ENCODE measurements around the gene ENTPD6. TPM values are rescaled to one million over a fixed set of nuclear protein-coding genes. Genes with fewer than 3 reads are reported as not detected.
A peak's percentile ranks its signal among the peaks of the same experiment; 100 is the strongest.

The ENTPD6 gene
- total and polyA plus RNA-seq, 9 donors, result 34.9 to 73.8 (median 47.1) TPM

DNA sequence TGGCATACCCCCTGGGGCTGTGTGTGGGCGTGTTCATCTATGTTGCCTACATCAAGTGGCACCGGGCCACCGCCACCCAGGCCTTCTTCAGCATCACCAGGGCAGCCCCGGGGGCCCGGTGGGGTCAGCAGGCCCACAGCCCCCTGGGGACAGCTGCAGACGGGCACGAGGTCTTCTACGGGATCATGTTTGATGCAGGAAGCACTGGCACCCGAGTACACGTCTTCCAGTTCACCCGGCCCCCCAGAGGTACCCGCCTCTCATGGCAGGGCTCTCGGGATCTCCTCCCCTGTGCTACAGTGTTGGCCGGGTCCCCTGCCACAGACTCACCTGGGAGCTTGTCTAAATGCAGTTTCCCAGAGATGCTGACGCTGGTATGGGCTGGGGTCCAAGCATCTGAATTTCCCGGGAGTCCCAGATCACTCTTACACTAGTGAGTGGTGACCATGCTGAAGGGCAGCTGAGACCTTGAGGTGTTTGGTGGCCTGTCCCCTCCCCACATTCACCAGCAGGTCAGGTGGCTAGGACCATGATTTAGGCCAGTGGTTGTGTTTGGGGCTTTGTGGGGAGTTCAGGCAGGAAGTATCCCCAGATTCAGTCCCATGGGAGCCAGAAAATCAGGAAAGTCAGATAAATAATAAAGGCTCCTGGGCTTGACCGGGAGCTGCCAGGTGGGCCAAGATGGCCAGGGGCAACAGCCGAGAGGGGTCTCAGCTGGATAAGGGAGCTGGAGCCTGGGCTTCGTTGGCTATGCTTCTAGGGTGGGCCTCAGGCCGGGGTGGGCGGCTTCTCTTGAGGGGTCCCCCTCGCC lies 11.8 kb downstream of the ENTPD6 start:
- intact Hi-C loops (cut with DNase I), result loop anchor here in 1 of 4 donors (5.0 kb wide), 1 partner anchor 35 kb away; no protein-coding TSS in a partner anchor
- H3K36me3 ChIP-seq, result no peaks in the 10 kb centered on the region
- no peak overlapping the region for H3K4me3 ChIP-seq
- no peaks in the 10 kb centered on the region for H3K9me3 ChIP-seq
- DNase-seq, result peak in 1 of 5 donors; percentile 13
- 95% methylated on average over 22 of the region's 22 CpGs for WGBS, 3 donors
- no peak overlapping the region for H3K27ac ChIP-seq
- no peaks in the 10 kb centered on the region for H3K27me3 ChIP-seq
- TF ChIP-seq, protein P1, sequence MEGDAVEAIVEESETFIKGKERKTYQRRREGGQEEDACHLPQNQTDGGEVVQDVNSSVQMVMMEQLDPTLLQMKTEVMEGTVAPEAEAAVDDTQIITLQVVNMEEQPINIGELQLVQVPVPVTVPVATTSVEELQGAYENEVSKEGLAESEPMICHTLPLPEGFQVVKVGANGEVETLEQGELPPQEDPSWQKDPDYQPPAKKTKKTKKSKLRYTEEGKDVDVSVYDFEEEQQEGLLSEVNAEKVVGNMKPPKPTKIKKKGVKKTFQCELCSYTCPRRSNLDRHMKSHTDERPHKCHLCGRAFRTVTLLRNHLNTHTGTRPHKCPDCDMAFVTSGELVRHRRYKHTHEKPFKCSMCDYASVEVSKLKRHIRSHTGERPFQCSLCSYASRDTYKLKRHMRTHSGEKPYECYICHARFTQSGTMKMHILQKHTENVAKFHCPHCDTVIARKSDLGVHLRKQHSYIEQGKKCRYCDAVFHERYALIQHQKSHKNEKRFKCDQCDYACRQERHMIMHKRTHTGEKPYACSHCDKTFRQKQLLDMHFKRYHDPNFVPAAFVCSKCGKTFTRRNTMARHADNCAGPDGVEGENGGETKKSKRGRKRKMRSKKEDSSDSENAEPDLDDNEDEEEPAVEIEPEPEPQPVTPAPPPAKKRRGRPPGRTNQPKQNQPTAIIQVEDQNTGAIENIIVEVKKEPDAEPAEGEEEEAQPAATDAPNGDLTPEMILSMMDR (IDR thresholded peaks at IDR 0.05), result no peak
- TF ChIP-seq EP300 (IDR thresholded peaks at IDR 0.05) (no peak), POLR2A (IDR thresholded peaks at IDR 0.05) (no peak)
- H3K4me1 ChIP-seq (ENCODE audit: insufficient read depth), result no peaks in the 10 kb centered on the region

DNA sequence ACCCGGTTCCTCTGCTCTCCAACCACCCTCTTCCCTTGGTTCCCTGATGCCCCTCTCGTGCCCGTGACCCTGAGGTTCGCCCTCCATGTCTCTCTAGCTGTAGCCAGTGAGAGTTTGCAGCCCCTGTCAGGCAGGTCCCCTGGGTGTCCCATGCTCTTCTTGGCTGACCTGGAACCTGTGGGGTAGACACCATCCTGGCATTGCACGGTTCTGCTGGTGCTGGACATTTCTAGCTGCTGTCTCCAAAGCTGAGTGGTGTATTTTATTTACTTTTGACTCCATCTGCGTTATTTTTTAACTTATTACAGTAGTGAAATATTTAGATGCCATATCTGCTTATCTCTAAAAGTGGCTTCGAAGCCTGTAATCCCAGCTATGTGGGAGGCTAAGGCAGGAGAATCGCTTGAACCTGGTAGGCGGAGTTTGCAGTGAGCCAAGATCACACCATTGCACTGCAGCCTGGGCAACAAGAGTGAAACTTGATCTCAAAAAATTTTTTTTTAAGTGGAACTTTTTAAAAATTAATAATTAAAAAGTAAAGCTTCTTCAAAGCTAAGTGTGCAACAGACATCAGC lies 12.5 kb downstream of the ENTPD6 start:
- no peaks in the 10 kb centered on the region for H3K27me3 ChIP-seq
- H3K9me3 ChIP-seq, result no peaks in the 10 kb centered on the region
- intact Hi-C loops (cut with DNase I), result loop anchor here in 1 of 4 donors (5.0 kb wide), 1 partner anchor 34 kb away; no protein-coding TSS in a partner anchor
- no peak overlapping the region for H3K4me3 ChIP-seq
- peak in 1 of 5 donors; percentile 4 for DNase-seq
- no peak for TF ChIP-seq EP300 (IDR thresholded peaks at IDR 0.05)
- TF ChIP-seq, protein P1 (IDR thresholded peaks at IDR 0.05), result no peak
- TF ChIP-seq POLR2A (IDR thresholded peaks at IDR 0.05), result no peak
- H3K36me3 ChIP-seq, result no peaks in the 10 kb centered on the region
- WGBS, 3 donors, result 68 to 72% (median 68%) methylated on average over 9 of the region's 9 CpGs
- no peaks in the 10 kb centered on the region for H3K4me1 ChIP-seq (ENCODE audit: insufficient read depth)
- no peak overlapping the region for H3K27ac ChIP-seq

GRCh38 chr20:25209400-25209799 lies 13.9 kb downstream of the ENTPD6 start:
- no peaks in the 10 kb centered on the region for H3K36me3 ChIP-seq
- WGBS, 3 donors, result 97 to 100% (median 98%) methylated on average over 1 of the region's 1 CpG
- no peak for DNase-seq
- H3K27ac ChIP-seq, result no peak overlapping the region
- H3K27me3 ChIP-seq, result no peaks in the 10 kb centered on the region
- H3K9me3 ChIP-seq, result no peaks in the 10 kb centered on the region
- intact Hi-C loops (cut with DNase I), result loop anchor here in 1 of 4 donors (5.0 kb wide), 1 partner anchor 33 kb away; no protein-coding TSS in a partner anchor
- TF ChIP-seq, protein P1 (IDR thresholded peaks at IDR 0.05), result no peak
- H3K4me3 ChIP-seq, result no peak overlapping the region
- no peaks in the 10 kb centered on the region for H3K4me1 ChIP-seq (ENCODE audit: insufficient read depth)

DNA sequence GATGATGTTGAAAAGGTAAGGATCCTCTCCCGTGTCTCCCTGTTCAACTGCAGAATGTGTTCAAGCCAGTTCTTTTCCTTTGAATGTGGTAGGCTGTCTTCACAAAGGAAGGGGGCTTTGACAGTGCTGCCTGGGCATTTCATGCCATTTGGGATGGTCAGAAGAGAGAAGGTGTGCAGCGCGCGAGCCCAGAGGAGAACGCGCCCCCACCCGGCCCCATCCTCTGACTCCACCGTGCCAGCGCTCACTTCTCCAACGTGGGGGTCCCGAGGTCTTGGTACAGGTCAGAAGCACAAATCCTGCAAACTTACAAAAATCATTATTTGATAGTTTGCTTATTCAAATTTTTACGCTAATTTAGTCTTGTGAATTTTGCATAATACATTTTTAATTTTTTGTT lies 14.4 kb downstream of the ENTPD6 start:
- Histone ChIP-seq H3K4me3 (no peak overlapping the region), H3K27ac (no peak overlapping the region), H3K9me3 (no peaks in the 10 kb centered on the region), H3K4me1 (ENCODE audit: insufficient read depth) (no peaks in the 10 kb centered on the region), H3K27me3 (no peaks in the 10 kb centered on the region), H3K36me3 (no peaks in the 10 kb centered on the region)
- intact Hi-C loops (cut with DNase I), result loop anchor here in 1 of 4 donors (5.0 kb wide), 1 partner anchor 32 kb away; no protein-coding TSS in a partner anchor
- TF ChIP-seq EP300 (IDR thresholded peaks at IDR 0.05) (no peak), POLR2A (IDR thresholded peaks at IDR 0.05) (no peak)
- TF ChIP-seq, protein P1 (IDR thresholded peaks at IDR 0.05), result no peak
- WGBS, 3 donors, result 94 to 96% (median 95%) methylated on average over 12 of the region's 12 CpGs
- no peak for DNase-seq

All from ovary (tissue), 9 donors.